HepG2 (cell line): ENCODE data around the gene TSHZ2. TPM values are rescaled to one million over a fixed set of nuclear protein-coding genes. Genes with fewer than 3 reads are reported as not detected.

Source experiments
- ATF7 ChIP-seq, 2 experiments: fragments of 450-650 bp in 1 of 2; sonication (generic) in 1 of 2; formaldehyde crosslinking in 1 of 2; IDR thresholded peaks; 2 replicates each; pipeline versions ENCODE4 v1.4.0 to v1.6.1; 2016 to 2020; ENCODE audit warnings: antibody characterized with exemption in 1 of 2, mild to moderate bottlenecking in 1 of 2, missing genetic modification reagents in 1 of 2
- BORCS8-MEF2B ChIP-seq: sonication (generic); formaldehyde crosslinking; IDR thresholded peaks from 2 replicates; pipeline ENCODE4 v1.8.0; 2022; ENCODE audit warnings: mild to moderate bottlenecking, missing genetic modification reagents
- CEBPB ChIP-seq: IDR thresholded peaks from 2 replicates; pipeline ENCODE4 v1.6.1; 2011; ENCODE audit warnings: low read depth, low read length, improper control_type of control experiment, borderline replicate concordance
- FOSL2 ChIP-seq: sonication (generic); formaldehyde crosslinking; IDR thresholded peaks from 2 replicates; pipeline ENCODE4 v1.4.0; 2020; ENCODE audit warnings: missing genetic modification reagents
- FOXJ3 ChIP-seq: sonication (generic); formaldehyde crosslinking; IDR thresholded peaks from 2 replicates; pipeline ENCODE4 v1.4.0; 2020; ENCODE audit warnings: missing genetic modification reagents, mild to moderate bottlenecking, borderline replicate concordance
- MATR3 ChIP-seq: sonication (generic); formaldehyde crosslinking; IDR thresholded peaks from 2 replicates; pipeline ENCODE4 v1.4.0; 2020; ENCODE audit warnings: missing genetic modification reagents
- PAWR ChIP-seq: sonication (generic); formaldehyde crosslinking; IDR thresholded peaks from 2 replicates; pipeline ENCODE4 v1.4.0; 2020; ENCODE audit warnings: missing genetic modification reagents, mild to moderate bottlenecking, borderline replicate concordance
- PHB2 ChIP-seq: fragments of 450-650 bp; IDR thresholded peaks from 2 replicates; pipeline ENCODE4 v1.6.1; 2018; ENCODE audit not compliant: partially characterized antibody
- REPIN1 ChIP-seq: sonication (generic); formaldehyde crosslinking; IDR thresholded peaks from 2 replicates; pipeline ENCODE4 v1.8.0; 2022; ENCODE audit warnings: missing genetic modification reagents, low read depth, mild to moderate bottlenecking, borderline replicate concordance
- SALL2 ChIP-seq: sonication (generic); formaldehyde crosslinking; IDR thresholded peaks from 2 replicates; pipeline ENCODE4 v1.8.1; 2023; ENCODE audit warnings: mild to moderate bottlenecking, missing genetic modification reagents, inconsistent platforms
- SIN3A ChIP-seq: IDR thresholded peaks from 2 replicates; pipeline ENCODE4 v1.6.1; 2011; ENCODE audit warnings: low read depth, mild to moderate bottlenecking, control low read depth, low read length, borderline replicate concordance
- TGIF2 ChIP-seq: IDR thresholded peaks from 2 replicates; pipeline ENCODE4 v1.6.1; 2016; ENCODE audit warnings: control low read depth, missing compliant biosample characterization
- XRCC5 ChIP-seq: fragments of 200-400 bp; formaldehyde crosslinking; optimal IDR thresholded peaks from 2 replicates; pipeline ENCODE3; 2017; ENCODE audit warnings: mild to moderate bottlenecking, low read length
- ZFP1 ChIP-seq: IDR thresholded peaks from 2 replicates; pipeline ENCODE4 v1.6.1; 2016
- ZMYM4 ChIP-seq: sonication (generic); formaldehyde crosslinking; IDR thresholded peaks from 2 replicates; pipeline ENCODE4 v1.8.1; 2023; ENCODE audit warnings: mild to moderate bottlenecking, missing genetic modification reagents
- ZNF263 ChIP-seq: sonication (generic); formaldehyde crosslinking; IDR thresholded peaks from 2 replicates; pipeline ENCODE4 v1.4.0; 2020; ENCODE audit warnings: missing genetic modification reagents
- ZNF331 ChIP-seq: sonication (generic); formaldehyde crosslinking; IDR thresholded peaks from 2 replicates; pipeline ENCODE4 v1.4.0; 2020; ENCODE audit warnings: missing genetic modification reagents
- ZNF782 ChIP-seq: sonication (generic); formaldehyde crosslinking; IDR thresholded peaks from 2 replicates; pipeline ENCODE4 v1.4.0; 2020; ENCODE audit warnings: missing genetic modification reagents, mild to moderate bottlenecking, borderline replicate concordance
- polyA plus RNA-seq, 8 experiments: library from polyadenylated mRNA; depleted of rRNA in 3 of 8; stranded (reverse) in 7 of 8; unstranded in 1 of 8; fragments of >200 nt; fragmentation: Illumina TruSeq in 4 of 8; extraction: Trizol in 4 of 8; gene quantifications; 2 replicates each; pipeline versions ENCODE4 v1.2.1 to v1.2.3, GENCODE V29; 2011 to 2016; ENCODE audit warnings: low read depth in 4 of 8, missing spikeins in 1 of 8, mixed read lengths in 1 of 8; ENCODE audit not compliant: insufficient read depth in 1 of 8
- total RNA-seq, 5 experiments: library from RNA; depleted of rRNA; stranded (reverse); fragments of >200 nt; fragmentation: Illumina TruSeq; extraction: Trizol; gene quantifications; 2 replicates each; pipeline ENCODE4 v1.2.3, GENCODE V29; 2016; ENCODE audit warnings: low read depth in 1 of 5
- TF ChIP-seq, protein P1 (sequence below): sonication (generic); formaldehyde crosslinking; IDR thresholded peaks from one replicate; pipeline ENCODE4 v1.5.1; 2020; ENCODE audit warnings: mild to moderate bottlenecking, missing genetic modification reagents; ENCODE audit errors: not compliant biosample characterization
- TF ChIP-seq, protein P2 (sequence below): sonication (generic); formaldehyde crosslinking; IDR thresholded peaks from 2 replicates; pipeline ENCODE4 v1.4.0; 2020; ENCODE audit warnings: missing genetic modification reagents
- TF ChIP-seq, protein P3 (sequence below): sonication (generic); formaldehyde crosslinking; IDR thresholded peaks from 2 replicates; pipeline ENCODE4 v1.8.1; 2022; ENCODE audit warnings: mild to moderate bottlenecking, missing genetic modification reagents

TSHZ2 gene
- total and polyA plus RNA-seq, 2 of the 13 experiments (the other 11 are each of a cell fraction or from before 2014, with no cell fraction given) = 0.01 TPM; not detected in 1

DNA sequence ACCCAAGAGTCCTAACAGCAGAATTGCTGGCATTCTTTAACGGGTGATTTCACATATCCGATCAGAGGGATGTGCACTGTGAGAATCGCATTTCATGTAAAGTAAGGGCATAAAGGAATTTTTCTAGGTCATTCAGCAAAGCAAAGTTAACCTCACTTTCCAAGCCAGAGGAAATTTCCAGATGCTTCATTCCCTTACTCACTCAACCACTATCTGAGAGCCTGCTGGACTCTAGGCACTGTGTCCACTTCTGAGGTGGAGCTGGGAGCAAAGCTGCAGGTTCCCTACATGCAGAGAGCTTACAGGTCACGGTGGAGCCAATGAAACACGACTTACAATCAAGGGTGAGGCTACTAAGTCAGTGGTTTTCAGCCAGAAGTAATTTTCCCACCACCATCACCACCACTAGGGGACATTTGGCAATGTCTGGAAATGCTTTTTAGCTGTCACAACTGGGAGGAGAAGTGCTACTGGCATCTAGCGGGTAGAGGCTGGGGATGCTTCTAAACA is 34.5 kb upstream of the TSHZ2 start (continued):
- TF ChIP-seq ZNF263 (no peak), CEBPB (peak; percentile 23; the same call in 1 of the 2 replicates), FOXJ3 (no peak), PAWR (CRISPR knock-in tag) (no peak), ATF7 (IDR thresholded peaks at IDR 0.05) (no peak), ATF7 (CRISPR knock-in tag; IDR thresholded peaks at IDR 0.05) (no peak), MATR3 (CRISPR knock-in tag) (no peak), ZFP1 (CRISPR knock-in tag) (no peak), ZNF782 (CRISPR knock-in tag) (0 out of 2 replicates have a peak, but pooled peaks have one; percentile 21), PHB2 (no peak), BORCS8-MEF2B (CRISPR knock-in tag) (peak; percentile 63; the same call in 1 of the 2 replicates), SIN3A (no peak), ZNF331 (CRISPR knock-in tag) (peak; percentile 80), XRCC5 (peak; percentile 84), FOSL2 (0 out of 2 replicates have a peak, but pooled peaks have one; percentile 30), REPIN1 (CRISPR knock-in tag) (peak; percentile 60; the same call in 1 of the 2 replicates), ZMYM4 (CRISPR knock-in tag) (peak; percentile 86), SALL2 (no peak; the same call in 1 of the 2 replicates), TGIF2 (CRISPR knock-in tag) (peak; percentile 69; the same call in 1 of the 2 replicates)
- TF ChIP-seq, protein P1, sequence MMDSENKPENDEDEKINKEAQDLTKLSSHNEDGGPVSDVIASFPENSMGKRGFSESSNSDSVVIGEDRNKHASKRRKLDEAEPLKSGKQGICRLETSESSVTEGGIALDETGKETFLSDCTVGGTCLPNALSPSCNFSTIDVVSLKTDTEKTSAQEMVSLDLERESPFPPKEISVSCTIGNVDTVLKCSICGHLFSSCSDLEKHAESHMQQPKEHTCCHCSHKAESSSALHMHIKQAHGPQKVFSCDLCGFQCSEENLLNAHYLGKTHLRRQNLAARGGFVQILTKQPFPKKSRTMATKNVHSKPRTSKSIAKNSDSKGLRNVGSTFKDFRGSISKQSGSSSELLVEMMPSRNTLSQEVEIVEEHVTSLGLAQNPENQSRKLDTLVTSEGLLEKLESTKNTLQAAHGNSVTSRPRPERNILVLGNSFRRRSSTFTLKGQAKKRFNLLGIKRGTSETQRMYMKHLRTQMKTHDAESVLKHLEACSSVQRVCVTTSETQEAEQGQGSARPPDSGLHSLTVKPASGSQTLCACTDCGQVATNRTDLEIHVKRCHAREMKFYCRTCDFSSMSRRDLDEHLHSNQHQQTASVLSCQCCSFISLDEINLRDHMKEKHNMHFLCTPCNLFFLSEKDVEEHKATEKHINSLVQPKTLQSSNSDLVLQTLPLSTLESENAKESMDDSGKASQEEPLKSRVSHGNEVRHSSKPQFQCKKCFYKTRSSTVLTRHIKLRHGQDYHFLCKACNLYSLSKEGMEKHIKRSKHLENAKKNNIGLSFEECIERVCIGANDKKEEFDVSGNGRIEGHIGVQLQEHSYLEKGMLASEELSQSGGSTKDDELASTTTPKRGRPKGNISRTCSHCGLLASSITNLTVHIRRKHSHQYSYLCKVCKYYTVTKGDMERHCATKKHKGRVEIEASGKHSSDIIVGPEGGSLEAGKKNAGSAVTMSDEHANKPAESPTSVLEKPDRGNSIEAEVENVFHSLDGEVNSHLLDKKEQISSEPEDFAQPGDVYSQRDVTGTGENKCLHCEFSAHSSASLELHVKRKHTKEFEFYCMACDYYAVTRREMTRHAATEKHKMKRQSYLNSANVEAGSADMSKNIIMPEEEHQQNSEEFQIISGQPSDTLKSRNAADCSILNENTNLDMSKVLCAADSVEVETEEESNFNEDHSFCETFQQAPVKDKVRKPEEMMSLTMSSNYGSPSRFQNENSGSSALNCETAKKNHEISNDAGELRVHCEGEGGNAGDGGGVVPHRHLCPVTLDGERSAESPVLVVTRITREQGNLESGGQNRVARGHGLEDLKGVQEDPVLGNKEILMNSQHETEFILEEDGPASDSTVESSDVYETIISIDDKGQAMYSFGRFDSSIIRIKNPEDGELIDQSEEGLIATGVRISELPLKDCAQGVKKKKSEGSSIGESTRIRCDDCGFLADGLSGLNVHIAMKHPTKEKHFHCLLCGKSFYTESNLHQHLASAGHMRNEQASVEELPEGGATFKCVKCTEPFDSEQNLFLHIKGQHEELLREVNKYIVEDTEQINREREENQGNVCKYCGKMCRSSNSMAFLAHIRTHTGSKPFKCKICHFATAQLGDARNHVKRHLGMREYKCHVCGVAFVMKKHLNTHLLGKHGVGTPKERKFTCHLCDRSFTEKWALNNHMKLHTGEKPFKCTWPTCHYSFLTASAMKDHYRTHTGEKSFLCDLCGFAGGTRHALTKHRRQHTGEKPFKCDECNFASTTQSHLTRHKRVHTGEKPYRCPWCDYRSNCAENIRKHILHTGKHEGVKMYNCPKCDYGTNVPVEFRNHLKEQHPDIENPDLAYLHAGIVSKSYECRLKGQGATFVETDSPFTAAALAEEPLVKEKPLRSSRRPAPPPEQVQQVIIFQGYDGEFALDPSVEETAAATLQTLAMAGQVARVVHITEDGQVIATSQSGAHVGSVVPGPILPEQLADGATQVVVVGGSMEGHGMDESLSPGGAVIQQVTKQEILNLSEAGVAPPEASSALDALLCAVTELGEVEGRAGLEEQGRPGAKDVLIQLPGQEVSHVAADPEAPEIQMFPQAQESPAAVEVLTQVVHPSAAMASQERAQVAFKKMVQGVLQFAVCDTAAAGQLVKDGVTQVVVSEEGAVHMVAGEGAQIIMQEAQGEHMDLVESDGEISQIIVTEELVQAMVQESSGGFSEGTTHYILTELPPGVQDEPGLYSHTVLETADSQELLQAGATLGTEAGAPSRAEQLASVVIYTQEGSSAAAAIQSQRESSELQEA (CRISPR knock-in tag) = no peak
- TF ChIP-seq, protein P2, sequence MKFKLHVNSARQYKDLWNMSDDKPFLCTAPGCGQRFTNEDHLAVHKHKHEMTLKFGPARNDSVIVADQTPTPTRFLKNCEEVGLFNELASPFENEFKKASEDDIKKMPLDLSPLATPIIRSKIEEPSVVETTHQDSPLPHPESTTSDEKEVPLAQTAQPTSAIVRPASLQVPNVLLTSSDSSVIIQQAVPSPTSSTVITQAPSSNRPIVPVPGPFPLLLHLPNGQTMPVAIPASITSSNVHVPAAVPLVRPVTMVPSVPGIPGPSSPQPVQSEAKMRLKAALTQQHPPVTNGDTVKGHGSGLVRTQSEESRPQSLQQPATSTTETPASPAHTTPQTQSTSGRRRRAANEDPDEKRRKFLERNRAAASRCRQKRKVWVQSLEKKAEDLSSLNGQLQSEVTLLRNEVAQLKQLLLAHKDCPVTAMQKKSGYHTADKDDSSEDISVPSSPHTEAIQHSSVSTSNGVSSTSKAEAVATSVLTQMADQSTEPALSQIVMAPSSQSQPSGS = 0 out of 2 replicates have a peak, but pooled peaks have one; percentile 46
- TF ChIP-seq, protein P3, sequence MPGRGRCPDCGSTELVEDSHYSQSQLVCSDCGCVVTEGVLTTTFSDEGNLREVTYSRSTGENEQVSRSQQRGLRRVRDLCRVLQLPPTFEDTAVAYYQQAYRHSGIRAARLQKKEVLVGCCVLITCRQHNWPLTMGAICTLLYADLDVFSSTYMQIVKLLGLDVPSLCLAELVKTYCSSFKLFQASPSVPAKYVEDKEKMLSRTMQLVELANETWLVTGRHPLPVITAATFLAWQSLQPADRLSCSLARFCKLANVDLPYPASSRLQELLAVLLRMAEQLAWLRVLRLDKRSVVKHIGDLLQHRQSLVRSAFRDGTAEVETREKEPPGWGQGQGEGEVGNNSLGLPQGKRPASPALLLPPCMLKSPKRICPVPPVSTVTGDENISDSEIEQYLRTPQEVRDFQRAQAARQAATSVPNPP (CRISPR knock-in tag) = no peak
